D721Med (cell line): ENCODE measurements around the gene PTPRT.

Experiments used
- DNase-seq: peaks from one replicate; pipeline ENCODE4 v3.0.0; 2011; ENCODE audit warnings: low spot score; ENCODE audit not compliant: insufficient read length
- FAIRE-seq: peaks from 2 replicates; lab custom pipeline; 2011; peaks lifted over from hg19 to GRCh38; lab: Jason Lieb, UNC
- TF ChIP-seq, protein P1 (sequence below): IDR thresholded peaks from 2 replicates; pipeline ENCODE4 v1.5.1; 2012; ENCODE audit warnings: mild to moderate bottlenecking, control low read depth; ENCODE audit not compliant: insufficient read depth; ENCODE audit errors: missing control alignments

PTPRT gene

DNA sequence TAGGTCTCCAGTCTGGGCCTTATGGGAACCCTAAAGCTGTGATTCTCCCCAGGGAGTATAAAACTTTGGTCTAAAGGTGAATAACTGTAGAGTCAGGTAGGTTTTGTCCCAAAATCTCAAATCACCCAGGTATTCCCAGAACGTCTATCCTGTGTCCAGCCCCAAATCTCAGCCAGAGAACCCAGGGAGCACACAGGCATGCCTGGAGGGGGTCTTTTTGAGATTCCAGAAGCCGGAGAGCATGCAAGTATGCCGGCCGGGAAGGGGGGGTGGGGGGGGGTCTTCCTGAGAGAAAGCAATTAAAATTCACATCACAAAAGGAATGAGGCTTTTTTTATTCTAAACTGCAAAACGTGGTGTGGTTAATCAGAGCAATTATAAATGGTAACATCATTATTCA, 210.0 kb downstream of the PTPRT start:
- FAIRE-seq (no peak), DNase-seq (no peak)
- TF ChIP-seq, protein P1, sequence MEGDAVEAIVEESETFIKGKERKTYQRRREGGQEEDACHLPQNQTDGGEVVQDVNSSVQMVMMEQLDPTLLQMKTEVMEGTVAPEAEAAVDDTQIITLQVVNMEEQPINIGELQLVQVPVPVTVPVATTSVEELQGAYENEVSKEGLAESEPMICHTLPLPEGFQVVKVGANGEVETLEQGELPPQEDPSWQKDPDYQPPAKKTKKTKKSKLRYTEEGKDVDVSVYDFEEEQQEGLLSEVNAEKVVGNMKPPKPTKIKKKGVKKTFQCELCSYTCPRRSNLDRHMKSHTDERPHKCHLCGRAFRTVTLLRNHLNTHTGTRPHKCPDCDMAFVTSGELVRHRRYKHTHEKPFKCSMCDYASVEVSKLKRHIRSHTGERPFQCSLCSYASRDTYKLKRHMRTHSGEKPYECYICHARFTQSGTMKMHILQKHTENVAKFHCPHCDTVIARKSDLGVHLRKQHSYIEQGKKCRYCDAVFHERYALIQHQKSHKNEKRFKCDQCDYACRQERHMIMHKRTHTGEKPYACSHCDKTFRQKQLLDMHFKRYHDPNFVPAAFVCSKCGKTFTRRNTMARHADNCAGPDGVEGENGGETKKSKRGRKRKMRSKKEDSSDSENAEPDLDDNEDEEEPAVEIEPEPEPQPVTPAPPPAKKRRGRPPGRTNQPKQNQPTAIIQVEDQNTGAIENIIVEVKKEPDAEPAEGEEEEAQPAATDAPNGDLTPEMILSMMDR, result no peak

- TF ChIP-seq, protein P1, result no peak
Observed at GRCh38 chr20:42978184-42978974, 211.3 kb downstream of the PTPRT start.

GRCh38 chr20:42975974-42976373, 213.7 kb downstream of the PTPRT start:
- FAIRE-seq, result no peak
- DNase-seq, result no peak
- TF ChIP-seq, protein P1, result no peak

More at GRCh38 chr20:42978184-42978974, 211.3 kb downstream of the PTPRT start:
- FAIRE-seq, result no peak
- DNase-seq, result no peak

DNA sequence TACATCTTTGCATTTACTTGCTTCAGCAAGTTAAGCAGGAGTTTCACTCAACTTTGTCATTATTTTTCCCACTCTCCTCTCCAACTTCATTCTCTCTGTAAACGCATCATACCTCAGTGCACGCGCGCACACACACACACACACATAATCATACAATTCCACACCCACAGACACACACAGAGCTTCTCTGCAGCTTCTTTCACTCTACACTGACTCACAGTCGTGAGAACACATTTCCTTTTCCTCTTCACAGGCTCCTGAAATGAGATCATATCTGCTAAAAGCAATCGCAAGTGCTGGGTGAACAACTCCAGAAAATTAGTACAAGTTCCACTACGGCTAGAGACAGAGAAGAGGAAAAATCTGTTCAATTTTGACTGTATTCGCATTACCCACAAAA, 215.4 kb downstream of the PTPRT start:
- no peak for FAIRE-seq
- no peak for DNase-seq

DNA sequence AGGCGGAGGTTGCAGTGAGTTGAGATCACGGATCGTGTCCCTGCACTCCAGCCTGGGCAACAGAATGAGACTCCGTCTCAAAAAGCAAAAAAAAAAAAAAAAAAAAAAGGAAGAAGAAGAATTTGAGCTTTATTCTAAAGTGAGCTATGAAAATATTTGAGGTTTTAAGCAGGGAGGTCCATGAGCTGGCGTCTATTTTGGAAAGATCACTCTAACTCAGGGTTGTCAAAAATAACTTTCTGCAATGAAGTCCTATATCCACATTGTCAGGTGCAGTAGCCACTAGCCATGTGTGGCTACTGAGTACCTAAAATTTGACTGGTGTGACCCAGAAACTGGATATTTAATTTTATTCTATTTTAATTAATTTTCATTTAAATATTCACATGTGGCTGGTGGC, 217.1 kb downstream of the PTPRT start:
- TF ChIP-seq, protein P1, result no peak
- no peak for FAIRE-seq
- no peak for DNase-seq

More for the DNA sequence above, 215.4 kb downstream of the PTPRT start:
- TF ChIP-seq, protein P1, result no peak

GRCh38 chr20:42968746-42969145, 221.0 kb downstream of the PTPRT start:
- TF ChIP-seq, protein P1, result no peak
- no peak for DNase-seq
- no peak for FAIRE-seq

DNA sequence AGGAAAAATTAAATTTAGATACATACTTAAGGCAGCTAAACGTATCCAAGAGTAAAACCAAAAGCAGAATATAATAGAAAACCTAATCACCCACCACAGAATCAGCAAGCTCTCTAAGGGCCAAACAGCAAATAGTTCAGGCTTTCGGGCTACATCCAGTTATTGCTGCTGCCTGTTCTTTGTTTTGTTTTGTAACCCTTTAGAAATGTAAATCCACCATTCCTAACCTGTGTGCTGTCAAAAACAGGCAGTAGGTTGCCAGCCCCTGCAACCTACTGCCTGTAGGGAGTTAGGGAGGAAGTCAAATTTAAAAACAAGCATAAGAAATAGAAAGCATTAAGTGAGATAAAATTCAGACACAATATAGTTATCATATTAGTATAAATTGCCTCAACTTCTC, 225.9 kb downstream of the PTPRT start:
- FAIRE-seq (no peak), DNase-seq (no peak)
- TF ChIP-seq, protein P1, result no peak
